Activated naive CD8-positive, alpha-beta T cell treated with anti-CD3 and anti-CD28 coated beads, Interleukin-2, amount 50 U/mL, for 16 hours (primary cell): ENCODE data around the gene FZR1.
"Not testable (repeated sequence)": the region's sequence is repeated elsewhere in the genome, so short reads cannot be mapped to it uniquely, and the experiment has no call there.

Experiments used
- DNase-seq: peaks from one replicate; pipeline ENCODE4 v3.0.0-alpha.2; 2020; ENCODE audit warnings: low read depth, low spot score

Gene FZR1

DNA sequence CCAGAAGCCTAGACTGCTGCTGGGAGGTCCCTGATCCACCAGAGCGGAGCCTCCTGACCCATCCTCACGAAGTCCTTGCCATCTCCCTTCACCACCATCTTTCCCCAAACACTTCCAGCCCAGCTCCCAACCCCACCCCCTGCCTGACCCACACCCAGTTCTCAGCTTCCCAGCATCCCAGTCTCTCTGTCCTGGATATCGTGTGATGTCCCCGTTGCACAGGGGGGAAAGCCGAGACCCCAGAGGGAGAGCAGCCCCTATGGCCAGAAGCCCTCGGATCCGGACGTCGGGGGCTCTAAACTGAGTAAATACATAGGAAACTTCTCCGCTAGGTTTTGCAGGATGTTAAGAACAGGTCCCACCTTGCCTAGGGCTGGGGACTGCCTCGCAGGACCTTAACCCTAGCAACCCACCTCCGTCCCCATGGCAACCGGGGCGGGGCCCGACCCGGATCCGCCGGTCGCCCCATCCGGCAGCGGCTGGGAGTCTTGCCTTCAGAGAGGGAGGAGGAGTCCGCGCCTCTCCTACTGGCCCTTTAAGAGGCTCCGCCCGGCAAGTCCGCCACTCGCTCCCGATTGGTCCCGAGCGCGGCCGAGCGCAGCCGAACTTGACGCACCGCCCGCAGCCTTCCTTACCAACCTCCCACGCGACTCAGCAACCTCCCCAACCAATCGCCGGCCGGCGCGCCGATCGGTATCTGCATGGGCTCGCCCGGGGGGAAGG, 66.2 kb downstream of the FZR1 start:
- peak; percentile 99 for DNase-seq

DNA sequence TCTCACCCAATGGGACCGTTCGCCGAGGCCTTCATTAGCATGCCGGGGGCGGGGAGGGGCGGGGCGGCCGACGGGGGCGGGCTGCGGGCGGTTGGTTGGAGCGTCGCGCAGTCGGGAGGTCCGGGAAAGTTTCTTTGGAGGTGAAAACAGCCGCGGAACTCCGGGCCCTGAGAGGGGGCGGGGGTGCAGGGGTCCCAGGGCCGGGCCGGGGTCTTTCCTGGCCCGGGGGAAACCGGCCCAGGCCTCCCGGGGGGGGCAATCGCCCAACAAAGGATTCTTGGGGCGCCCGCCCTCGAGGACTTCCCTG, 66.7 kb downstream of the FZR1 start, which contains the start of gene HMG20B:
HMG20B (plus strand) TSS at position 90 of the 307 bp plus-strand sequence. CDS start 366 bp downstream, outside the sequence.
- DNase-seq: no peak

DNA sequence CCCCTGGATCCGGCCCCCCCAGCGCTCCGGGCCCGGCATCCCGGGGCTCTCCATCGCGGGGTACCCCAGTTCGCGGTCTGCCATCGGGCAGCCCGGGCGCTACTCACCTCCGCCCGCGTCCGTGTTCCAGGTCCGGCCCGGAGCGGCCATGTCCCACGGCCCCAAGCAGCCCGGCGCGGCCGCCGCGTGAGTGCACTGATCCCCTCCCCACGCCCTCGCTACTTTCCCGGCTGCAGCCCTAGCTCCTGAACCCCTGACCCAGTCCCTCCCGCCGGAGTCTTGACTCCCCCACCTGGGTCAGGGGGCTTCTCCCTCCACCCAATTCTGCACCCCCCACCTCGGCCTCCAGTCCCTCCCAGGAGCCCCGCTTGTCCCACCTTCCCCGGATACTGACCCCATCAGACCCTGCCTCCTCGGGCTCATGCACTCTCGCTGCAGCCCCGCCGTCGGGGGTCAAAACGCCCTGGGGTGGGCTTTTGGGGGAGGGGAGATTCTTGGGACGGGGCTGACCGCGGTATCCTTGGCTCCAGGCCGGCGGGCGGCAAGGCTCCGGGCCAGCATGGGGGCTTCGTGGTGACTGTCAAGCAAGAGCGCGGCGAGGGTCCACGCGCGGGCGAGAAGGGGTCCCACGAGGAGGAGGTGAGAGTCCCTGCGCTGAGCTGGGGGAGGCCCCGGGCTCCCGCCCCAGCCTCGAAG, 67.2 kb downstream of the FZR1 start:
- no peak for DNase-seq

DNA sequence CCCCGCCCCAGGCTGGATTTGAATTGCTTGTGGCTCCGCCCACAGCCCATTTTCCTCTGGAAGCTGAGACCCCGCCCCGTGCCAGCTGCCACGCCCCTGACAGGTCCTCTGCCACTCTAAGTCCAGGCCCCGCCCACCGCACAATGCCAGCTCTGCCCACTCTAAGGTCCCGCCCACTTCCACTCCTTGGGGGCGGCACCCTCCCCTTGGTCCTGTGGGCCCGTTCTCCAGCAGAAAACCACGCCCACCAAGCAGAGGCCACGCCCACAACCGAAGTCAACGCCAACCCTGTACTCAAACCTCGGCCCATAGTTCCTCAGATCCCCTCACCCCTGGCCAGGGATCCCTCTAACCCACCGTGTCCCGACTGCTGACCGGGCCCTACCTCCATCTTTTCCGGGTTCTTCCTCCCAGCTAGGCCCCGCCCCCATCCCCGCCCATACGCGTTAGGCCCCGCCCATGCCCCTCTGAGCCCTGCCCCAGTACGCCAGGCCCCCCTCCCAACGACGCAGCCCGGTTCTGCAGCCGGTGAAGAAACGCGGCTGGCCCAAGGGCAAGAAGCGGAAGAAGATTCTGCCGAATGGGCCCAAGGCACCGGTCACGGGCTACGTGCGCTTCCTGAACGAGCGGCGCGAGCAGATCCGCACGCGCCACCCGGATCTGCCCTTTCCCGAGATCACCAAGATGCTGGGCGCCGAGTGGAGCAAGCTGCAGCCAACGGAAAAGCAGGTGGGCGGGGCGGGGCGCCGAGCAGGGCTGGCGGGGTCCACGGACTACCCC, 67.9 kb downstream of the FZR1 start:
- DNase-seq: peak; percentile 65

DNA sequence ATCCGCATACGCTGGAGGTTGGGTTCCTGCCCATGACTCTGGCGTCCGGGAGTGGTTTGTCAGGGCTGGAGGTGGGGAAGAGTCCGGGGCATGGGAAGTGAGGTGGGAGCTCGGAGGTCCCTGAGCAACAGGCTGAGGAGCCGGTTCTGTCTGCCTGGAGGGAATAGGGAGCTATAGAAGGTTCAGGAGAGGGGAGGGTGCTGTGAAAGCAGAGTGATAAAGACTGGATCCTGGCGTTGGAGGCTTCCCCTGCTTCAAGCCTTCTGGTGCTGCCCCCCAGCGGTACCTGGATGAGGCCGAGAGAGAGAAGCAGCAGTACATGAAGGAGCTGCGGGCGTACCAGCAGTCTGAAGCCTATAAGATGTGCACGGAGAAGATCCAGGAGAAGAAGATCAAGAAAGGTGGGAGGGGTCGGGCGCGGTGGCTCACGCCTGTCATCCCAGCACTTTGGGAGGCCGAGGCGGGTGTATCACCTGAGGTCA, 69.2 kb downstream of the FZR1 start:
- no peak for DNase-seq

DNA sequence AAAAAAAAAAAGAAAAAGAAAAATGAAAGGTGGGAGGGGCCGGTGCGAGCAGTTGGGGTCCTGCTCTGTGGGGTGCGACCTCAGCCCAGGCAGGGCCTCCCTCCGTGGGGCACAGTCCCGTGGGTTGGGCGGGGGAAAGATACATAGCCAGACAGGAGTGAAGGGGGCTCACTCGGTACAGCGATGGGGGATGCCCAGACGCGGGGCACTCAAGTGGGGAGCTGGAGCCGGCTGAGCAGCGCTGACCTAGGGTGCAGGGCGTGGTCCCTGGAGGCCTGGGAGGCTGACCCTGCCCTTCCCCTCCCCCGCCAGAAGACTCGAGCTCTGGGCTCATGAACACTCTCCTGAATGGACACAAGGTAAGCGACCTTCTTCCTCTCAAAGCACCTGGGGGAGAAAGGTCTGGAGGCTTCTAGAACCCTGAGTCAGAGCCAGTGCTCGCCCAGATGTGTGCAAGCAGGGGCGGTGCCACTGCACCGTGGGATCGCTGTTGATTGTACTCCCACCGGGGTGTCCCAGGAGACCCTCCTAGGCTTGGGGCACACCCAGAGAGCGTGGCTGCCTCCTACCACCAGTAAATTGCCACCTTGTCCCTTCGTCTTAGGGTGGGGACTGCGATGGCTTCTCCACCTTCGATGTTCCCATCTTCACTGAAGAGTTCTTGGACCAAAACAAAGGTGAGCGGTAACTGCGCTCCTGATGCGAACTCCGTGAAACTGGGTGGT, 70.0 kb downstream of the FZR1 start:
- DNase-seq: no peak

DNA sequence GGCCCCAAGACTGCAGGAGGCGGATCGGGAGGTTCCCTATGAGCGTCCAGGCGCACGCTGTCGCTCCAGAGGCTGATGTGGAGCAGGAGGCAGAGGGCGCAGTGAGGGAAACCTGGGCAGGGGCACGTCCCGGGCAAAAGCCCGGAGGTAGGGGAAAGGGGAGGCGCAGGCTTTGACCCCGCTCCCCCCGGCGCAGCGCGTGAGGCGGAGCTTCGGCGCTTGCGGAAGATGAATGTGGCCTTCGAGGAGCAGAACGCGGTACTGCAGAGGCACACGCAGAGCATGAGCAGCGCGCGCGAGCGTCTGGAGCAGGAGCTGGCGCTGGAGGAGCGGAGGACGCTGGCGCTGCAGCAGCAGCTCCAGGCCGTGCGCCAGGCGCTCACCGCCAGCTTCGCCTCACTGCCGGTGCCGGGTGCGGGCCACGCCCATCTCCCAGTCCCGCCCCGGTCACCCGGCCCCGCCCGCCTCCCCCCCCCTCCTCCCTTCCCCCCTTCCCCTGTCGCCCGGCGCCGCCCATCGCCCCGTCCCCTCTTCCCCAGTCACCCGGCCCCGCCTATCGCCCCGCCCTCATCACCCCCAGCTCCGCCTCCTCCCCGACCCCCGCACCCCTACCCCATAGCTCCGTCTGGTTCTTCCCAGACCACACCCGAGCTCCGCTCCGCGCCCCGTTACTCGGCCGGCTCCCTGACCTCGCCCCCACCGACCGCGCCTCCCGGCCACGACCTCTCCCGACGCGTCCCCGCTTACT, 70.8 kb downstream of the FZR1 start:
- DNase-seq: no peak

DNA sequence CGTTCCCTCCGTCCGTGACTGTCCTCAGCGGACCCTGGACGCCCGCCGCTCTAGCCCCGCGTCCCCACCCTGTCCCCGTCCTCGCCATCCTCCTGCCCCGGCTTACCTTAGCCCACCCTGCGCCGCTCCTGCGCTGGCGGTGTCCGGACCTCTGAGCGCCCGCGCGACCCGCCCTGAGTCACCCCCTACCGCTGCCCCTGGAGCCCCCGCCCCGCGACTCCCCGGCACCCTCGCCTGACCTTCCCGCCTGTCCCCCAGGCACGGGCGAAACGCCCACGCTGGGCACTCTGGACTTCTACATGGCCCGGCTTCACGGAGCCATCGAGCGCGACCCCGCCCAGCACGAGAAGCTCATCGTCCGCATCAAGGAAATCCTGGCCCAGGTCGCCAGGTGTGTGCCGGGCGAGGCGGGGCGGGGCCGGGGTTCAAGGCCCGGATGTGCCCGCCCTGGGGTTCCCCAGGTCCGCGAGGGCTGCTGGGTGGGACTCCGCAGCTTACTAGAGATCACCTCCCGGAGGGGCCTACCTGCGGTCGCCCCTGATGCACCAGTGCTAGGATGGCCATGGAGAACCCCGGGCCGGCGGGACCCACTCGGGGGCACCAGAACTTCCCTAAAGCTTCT, 71.7 kb downstream of the FZR1 start:
- DNase-seq: no peak

DNA sequence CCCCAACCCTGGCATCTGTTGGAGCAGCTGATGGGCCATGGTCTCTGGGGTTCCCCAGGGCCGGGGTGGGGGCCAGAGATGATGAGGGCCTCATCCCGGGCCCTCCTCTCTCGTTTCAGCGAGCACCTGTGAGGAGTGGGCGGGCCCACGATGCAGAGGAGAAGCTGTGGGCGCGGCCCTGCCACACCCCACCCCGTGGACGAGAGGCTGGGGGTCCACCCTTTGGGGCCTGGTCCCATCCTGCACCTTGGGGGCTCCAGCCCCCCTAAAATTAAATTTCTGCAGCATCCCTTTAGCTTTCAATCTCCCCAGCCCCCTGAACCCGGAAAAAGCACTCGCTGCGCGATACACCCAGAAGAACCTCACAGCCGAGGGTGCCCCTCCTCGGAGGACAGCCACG, 72.3 kb downstream of the FZR1 start:
- DNase-seq: no peak

DNA sequence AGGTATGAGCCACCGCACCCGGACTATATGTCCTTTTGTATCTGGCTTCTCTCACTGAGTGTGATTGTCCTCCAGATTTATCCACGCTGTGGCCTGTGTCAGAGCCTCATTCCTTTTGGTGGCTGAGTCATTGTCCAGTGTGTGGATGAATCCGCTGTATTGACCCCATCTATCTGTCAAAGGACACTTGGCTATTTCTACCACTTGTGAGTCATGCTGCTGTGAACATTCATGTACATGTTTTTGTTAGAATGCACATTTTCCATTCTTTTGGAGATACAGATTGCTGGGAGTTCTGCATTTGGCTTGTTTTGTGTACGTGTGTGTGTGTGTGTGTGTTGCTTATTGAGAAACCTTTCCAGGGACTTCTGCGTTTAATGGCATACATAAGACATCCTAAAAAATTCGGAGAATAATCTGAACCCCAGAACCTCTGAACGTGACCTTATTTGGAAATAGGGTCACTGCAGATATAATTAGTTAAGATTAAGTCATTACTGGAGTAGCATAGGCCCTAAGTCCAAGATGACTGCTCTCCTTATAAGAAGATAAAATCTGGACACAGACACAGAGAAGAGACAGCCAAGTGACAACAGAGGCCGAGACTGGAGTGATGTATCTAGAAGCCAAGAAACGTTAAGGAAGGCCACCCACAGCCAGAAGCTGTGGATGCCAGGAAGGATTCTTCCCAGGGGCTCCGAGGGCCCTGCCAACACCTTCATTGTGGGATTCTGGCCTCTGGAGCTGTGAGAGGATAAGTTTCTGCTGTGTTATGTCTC, 74.2 kb downstream of the FZR1 start:
- DNase-seq: no peak

DNA sequence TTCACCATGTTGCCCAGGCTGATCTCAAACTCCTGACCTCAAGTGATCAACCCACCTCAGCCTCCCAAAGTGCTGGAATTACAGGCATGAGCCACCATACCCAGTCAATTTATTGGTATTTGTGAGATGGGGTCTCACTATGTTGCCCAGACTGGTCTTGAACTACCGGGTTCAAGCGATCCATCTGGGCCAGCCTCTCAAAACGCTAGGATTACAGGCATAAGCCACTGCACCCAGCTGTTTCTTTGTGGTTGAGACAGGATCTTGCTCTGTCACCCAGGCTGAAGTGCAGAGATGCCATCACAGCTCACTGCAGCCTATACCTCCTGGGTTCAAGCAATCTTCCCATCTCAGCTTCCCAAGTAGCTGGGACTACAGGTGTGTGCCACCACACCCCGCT, 75.7 kb downstream of the FZR1 start:
- not testable (repeated sequence) for DNase-seq

DNA sequence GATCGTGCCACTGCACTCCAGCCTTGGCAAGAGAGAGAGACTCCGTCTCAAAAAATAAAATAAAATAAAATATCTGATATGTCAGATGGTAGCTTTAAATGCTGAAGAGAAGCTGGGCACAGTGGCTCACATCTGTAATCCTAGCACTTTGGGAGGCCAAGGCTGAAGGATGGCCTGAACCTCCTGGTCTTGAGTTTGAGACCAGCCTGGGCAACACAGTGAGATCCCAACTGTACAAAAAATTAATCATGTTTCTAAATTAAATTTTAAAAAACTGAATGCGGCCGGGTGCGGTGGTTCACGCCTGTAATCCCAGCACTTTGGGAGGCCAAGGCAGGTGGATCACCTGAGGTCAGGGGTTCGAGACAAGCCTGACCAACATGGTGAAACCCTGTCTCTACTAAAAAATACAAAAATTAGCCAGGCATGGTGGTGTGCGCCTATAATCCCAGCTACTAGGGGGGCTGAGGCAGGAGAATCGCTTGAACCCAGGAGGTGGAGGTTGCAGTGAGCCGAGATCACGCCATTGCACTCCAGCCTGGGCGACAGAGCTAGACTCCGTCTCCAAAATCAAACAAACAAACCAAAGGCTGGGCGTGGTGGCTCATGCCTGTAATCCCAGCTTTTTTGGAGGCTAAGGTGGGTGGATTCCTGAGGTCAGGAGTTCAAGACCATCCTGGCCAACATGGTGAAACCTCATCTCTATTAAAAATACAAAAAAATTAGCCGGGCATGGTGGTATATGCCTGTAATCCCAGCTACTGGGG, 78.1 kb downstream of the FZR1 start:
- DNase-seq: not testable (repeated sequence)

DNA sequence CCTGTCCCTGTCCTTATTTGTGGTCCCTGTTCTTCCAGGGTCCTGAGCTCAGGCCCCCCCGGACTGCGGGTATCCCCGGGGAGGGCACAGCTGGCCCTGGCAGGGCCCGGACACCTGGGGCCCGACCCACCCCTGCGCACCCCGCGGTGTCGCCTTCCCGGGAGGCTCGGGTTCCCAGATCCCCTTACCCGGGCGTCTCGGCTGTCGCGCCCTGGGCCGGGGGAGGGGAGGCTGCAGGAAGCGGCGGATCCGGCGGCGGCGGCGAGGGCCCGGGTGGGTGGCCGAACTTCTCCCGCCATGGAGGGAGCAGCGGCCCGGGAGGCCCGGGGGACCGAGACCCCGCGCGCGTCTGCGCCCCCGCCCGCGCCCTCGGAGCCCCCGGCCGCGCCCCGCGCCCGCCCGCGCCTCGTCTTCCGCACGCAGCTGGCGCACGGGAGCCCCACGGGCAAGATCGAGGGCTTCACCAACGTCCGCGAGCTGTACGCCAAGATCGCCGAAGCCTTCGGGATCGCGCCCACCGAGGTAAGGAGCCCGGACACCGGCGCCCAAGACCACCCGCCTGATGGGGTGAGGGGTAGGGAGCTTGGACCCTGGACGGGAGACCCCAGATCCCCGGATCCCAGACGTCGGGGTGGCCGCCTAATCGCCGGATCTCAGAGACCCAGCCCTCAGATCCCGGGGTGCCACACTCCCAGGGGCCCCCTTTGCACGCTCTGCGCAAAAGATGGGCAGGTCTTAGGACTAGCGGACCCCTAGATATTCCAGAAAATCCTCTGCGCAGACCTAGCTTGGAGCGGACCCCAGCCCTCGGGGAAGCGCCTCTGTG, 79.4 kb downstream of the FZR1 start, which contains the start of gene GIPC3:
GIPC3 (plus strand) TSS at position 178 of the 826 bp plus-strand sequence; CDS start at position 298, 120 bp downstream.
- no peak for DNase-seq

DNA sequence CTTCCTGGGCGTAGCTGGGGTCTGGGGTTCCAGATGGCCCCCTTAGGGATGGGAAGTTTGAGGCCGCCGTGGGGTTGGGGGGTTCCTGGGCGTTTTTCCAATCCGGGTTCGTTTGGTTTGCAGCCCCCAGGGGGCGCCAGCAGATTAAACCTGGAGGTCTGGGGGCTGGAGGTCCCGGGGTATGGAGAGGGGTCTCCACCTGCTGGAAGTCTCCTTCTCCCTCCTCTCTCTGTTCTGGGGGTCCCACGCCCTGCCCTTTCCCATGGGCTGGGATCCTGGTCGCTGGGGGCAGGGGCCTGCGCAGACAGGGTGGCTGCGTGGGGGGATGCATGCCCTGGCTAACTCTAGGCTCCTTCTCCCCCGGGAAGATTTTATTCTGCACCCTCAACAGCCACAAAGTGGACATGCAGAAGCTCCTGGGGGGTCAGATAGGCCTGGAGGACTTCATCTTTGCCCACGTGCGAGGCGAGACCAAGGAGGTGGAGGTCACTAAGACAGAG, 80.1 kb downstream of the FZR1 start:
- no peak for DNase-seq

DNA sequence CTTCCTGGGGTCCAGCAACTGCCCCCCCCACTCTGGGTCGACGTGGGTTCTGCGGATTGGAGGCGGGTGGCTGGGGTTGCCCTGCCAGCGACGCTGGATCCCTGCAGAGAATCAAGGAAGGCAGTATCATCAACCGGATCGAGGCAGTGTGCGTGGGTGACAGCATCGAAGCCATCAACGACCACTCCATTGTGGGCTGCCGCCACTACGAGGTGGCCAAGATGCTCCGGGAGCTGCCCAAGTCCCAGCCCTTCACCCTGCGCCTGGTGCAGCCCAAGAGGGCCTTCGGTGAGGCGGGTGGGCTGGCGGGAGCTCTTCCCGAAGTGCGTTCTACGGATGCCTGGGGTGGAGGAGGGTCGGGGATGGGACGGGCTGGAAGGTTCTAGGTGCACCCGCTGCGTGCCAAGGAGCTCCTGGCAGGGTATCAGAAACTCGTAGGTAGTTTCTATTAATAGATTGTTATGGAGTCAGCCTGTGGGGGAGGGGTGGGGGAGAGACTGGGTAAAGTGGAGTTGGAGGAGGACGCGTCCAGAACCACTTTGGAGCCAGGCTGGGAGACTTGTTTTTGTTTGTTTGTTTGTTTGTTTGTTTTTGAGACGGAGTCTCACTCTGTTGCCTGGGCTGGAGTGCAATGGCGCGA, 80.7 kb downstream of the FZR1 start:
- no peak for DNase-seq
